Naive thymus-derived CD4-positive, alpha-beta T cell (primary cell): ENCODE results near the gene C5AR2. TPM values are rescaled to one million over a fixed set of nuclear protein-coding genes. Genes with fewer than 3 reads are reported as not detected.
A peak's percentile ranks its signal among the peaks of the same experiment; 100 is the strongest.
"Not testable (repeated sequence)": the region's sequence is repeated elsewhere in the genome, so short reads cannot be mapped to it uniquely, and the experiment has no call there.

Experiments used
- ATAC-seq: fragments of 150-1000 bp; cut with Tn5 transposase; 2 replicates; pipeline ENCODE4 v1.10.0; 2021; ENCODE audit warnings: mild to moderate bottlenecking, moderate library complexity
- CTCF ChIA-PET: fragments of 350-600 bp; sonication (Branson Sonifier 250); formaldehyde crosslinking; loops from one replicate; lab custom pipeline; 2021; ENCODE audit warnings: antibody characterized with exemption; lab: Charles Lee
- POLR2A ChIA-PET: fragments of 350-600 bp; sonication (Branson Sonifier 250); formaldehyde crosslinking; loops from one replicate; lab custom pipeline; 2021; ENCODE audit warnings: antibody characterized with exemption, inconsistent platforms; lab: Charles Lee
- DNase-seq, 9 donors: peaks; one replicate each; pipeline versions ENCODE4 v3.0.0 to v3.0.0-alpha.2; 2020 to 2022; ENCODE audit warnings: mixed read lengths in 1 of 9
- H3K27ac ChIP-seq: one replicate; pipeline ENCODE4 v1.7.0; 2013; ENCODE audit warnings: mild to moderate bottlenecking, low read depth, low read length, moderate library complexity
- H3K27me3 ChIP-seq, 2 donors: one replicate each; pipeline ENCODE4 v1.7.0; 2013; ENCODE audit warnings: low read length in 2 of 2, mild to moderate bottlenecking in 2 of 2, moderate library complexity in 2 of 2; ENCODE audit not compliant: control insufficient read depth in 2 of 2, insufficient read depth in 2 of 2
- H3K36me3 ChIP-seq, 3 experiments: 1 replicate in 2 of 3; 2 replicates in 1 of 3; pipeline ENCODE4 v1.7.0; 2013; ENCODE audit warnings: low read length in 3 of 3, mild to moderate bottlenecking in 3 of 3, moderate library complexity in 1 of 3; ENCODE audit not compliant: insufficient read depth in 3 of 3, control insufficient read depth in 2 of 3
- H3K4me1 ChIP-seq, 2 donors: one replicate each; pipeline ENCODE4 v1.7.0; 2013; ENCODE audit warnings: low read length in 2 of 2, mild to moderate bottlenecking in 2 of 2, moderate library complexity in 1 of 2; ENCODE audit not compliant: control insufficient read depth in 2 of 2, insufficient read depth in 2 of 2
- H3K4me3 ChIP-seq: 2 replicates; pipeline ENCODE4 v1.7.0; 2013; ENCODE audit warnings: mild to moderate bottlenecking, low read length
- H3K9me3 ChIP-seq, 3 experiments: 1 replicate in 2 of 3; 2 replicates in 1 of 3; pipeline ENCODE4 v1.7.0; 2013; ENCODE audit warnings: low read length in 3 of 3; ENCODE audit not compliant: control insufficient read depth in 2 of 3
- H3K27ac Mint-ChIP-seq, 9 donors: one replicate each; pipeline ENCODE4 v1.8.0; 2020 to 2022; ENCODE audit warnings: mixed read lengths in 9 of 9, mild to moderate bottlenecking in 8 of 9, moderate library complexity in 5 of 9, inconsistent platforms in 2 of 9
- H3K27me3 Mint-ChIP-seq, 5 donors: one replicate each; pipeline ENCODE4 v1.8.0; 2021 to 2022; ENCODE audit warnings: mixed read lengths in 5 of 5, mild to moderate bottlenecking in 1 of 5
- H3K36me3 Mint-ChIP-seq, 5 donors: one replicate each; pipeline ENCODE4 v1.8.0; 2020 to 2022; ENCODE audit warnings: mixed read lengths in 5 of 5, mild to moderate bottlenecking in 3 of 5, inconsistent platforms in 1 of 5
- H3K4me1 Mint-ChIP-seq, 7 donors: one replicate each; pipeline ENCODE4 v1.8.0; 2020 to 2022; ENCODE audit warnings: mixed read lengths in 7 of 7, mild to moderate bottlenecking in 3 of 7, inconsistent platforms in 1 of 7
- H3K4me3 Mint-ChIP-seq, 10 donors: one replicate each; pipeline ENCODE4 v1.8.0; 2020 to 2022; ENCODE audit warnings: mild to moderate bottlenecking in 10 of 10, mixed read lengths in 10 of 10, moderate library complexity in 6 of 10, inconsistent platforms in 2 of 10
- H3K9me3 Mint-ChIP-seq, 11 donors: one replicate each; pipeline ENCODE4 v1.8.0; 2020 to 2022; ENCODE audit warnings: mixed read lengths in 11 of 11, mild to moderate bottlenecking in 4 of 11, inconsistent platforms in 1 of 11, moderate library complexity in 1 of 11
- intact Hi-C, 2 donors: fragments of 100-400 bp; cut with micrococcal nuclease; formaldehyde crosslinking; loops; one replicate each; pipeline ENCODE4 v1.15.1; 2023
- polyA plus RNA-seq, 2 donors: library from polyadenylated mRNA; unstranded; fragments of 300-500 nt; fragmentation: Illumina TruSeq; gene quantifications; one replicate each; pipeline ENCODE4 v1.2.3, GENCODE V29; 2021
- total RNA-seq, 6 experiments: library from RNA in 5 of 6; stranded (reverse) in 5 of 6; gene quantifications; 1 replicate in 5 of 6; 2 replicates in 1 of 6; pipeline ENCODE4 v1.2.3 and lab custom pipeline; 2021 to 2026

C5AR2 gene
- total RNA-seq (10 to 100 TPM in 1 of 5 experiments, 1 to 10 TPM in 1, under 1 TPM in 3; 0.14 to 16.8 (median 0.34) TPM), polyA plus RNA-seq (not detected), total RNA-seq (lab: John Stamatoyannopoulos, UW) (not detected)

- no peak for DNase-seq
- peaks cover 0 to 3% (median 0%) of the 10 kb centered on the region in 11 donors for H3K9me3 Mint-ChIP-seq
- ChIA-PET POLR2A (interaction anchor here (0.6 kb wide), 1 partner anchor 11 kb away, joined by 3 read pairs; no protein-coding TSS in a partner anchor), CTCF (no interaction called here)
- H3K36me3 Mint-ChIP-seq: no peaks in the 10 kb centered on the region
- H3K27ac Mint-ChIP-seq: no peak within 1 kb of the TSS
- Histone ChIP-seq H3K27me3 (no peaks in the 10 kb centered on the region), H3K27ac (no peak within 1 kb of the TSS), H3K9me3 (no peaks in the 10 kb centered on the region), H3K4me1 (peaks cover 3 to 9% of the 10 kb centered on the region in 2 donors), H3K36me3 (no peaks in the 10 kb centered on the region), H3K4me3 (no peak within 1 kb of the TSS)
- ATAC-seq: no peak
- H3K4me1 Mint-ChIP-seq: peaks cover 7 to 15% (median 9%) of the 10 kb centered on the region in 7 donors
- no peak within 1 kb of the TSS for H3K4me3 Mint-ChIP-seq
- H3K27me3 Mint-ChIP-seq: peaks cover 0 to 4% (median 0%) of the 10 kb centered on the region in 5 donors
- intact Hi-C loops: no loop called here
Measured at GRCh38 chr19:47331931-47332547, at the start of gene C5AR2. C5AR2 (plus strand) TSS chr19:47332175; CDS start chr19:47340800, 8,625 bp downstream.

- Mint-ChIP-seq H3K4me3 (no peak overlapping the region), H3K36me3 (peaks cover 0 to 4% (median 3%) of the 10 kb centered on the region in 5 donors), H3K27me3 (no peaks in the 10 kb centered on the region), H3K4me1 (peaks cover 0 to 15% (median 6%) of the 10 kb centered on the region in 7 donors), H3K27ac (no peak overlapping the region), H3K9me3 (no peaks in the 10 kb centered on the region)
- ATAC-seq (no peak), DNase-seq (no peak)
- Histone ChIP-seq H3K4me3 (no peak overlapping the region), H3K27ac (no peak overlapping the region), H3K4me1 (no peaks in the 10 kb centered on the region), H3K9me3 (no peaks in the 10 kb centered on the region), H3K36me3 (no peaks in the 10 kb centered on the region), H3K27me3 (no peaks in the 10 kb centered on the region)
- ChIA-PET POLR2A (no interaction called here), CTCF (interaction anchor here (0.8 kb wide), 1 partner anchor 52 kb away, joined by 3 read pairs; no protein-coding TSS in a partner anchor)
- intact Hi-C loops: loop anchor here (1.0 kb wide), 2 partner anchors 9 to 108 kb away; partner anchors contain the start of gene INAFM1 (in 1 of the 2)
Measured at GRCh38 chr19:47283405-47284059, 48.4 kb upstream of the C5AR2 start.

GRCh38 chr19:47284324-47284899 lies 47.6 kb upstream of the C5AR2 start:
- intact Hi-C loops: loop anchor here (1.0 kb wide), 2 partner anchors 10 to 107 kb away; partner anchors contain the start of gene INAFM1 (in 1 of the 2)
- H3K36me3 Mint-ChIP-seq: peaks cover 0 to 4% (median 3%) of the 10 kb centered on the region in 5 donors
- no peak overlapping the region for H3K4me3 Mint-ChIP-seq
- peaks cover 0 to 16% (median 6%) of the 10 kb centered on the region in 7 donors for H3K4me1 Mint-ChIP-seq
- ChIA-PET POLR2A (interaction anchor here (1.1 kb wide), 1 partner anchor 107 kb away, joined by 3 read pairs; no protein-coding TSS in a partner anchor), CTCF (interaction anchor here (1.4 kb wide), 2 partner anchors 9 to 107 kb away, joined by 5 to 6 read pairs; no protein-coding TSS in a partner anchor)
- H3K4me3 ChIP-seq: no peak overlapping the region
- no peaks in the 10 kb centered on the region for H3K36me3 ChIP-seq
- H3K27ac ChIP-seq: no peak overlapping the region
- H3K27me3 Mint-ChIP-seq: no peaks in the 10 kb centered on the region
- H3K9me3 ChIP-seq: no peaks in the 10 kb centered on the region
- peak; percentile 72 for ATAC-seq
- no peaks in the 10 kb centered on the region for H3K27me3 ChIP-seq
- no peak overlapping the region for H3K27ac Mint-ChIP-seq
- DNase-seq: peak in 7 of 9 donors; percentile 32 to 78 (median 61)
- H3K4me1 ChIP-seq: no peaks in the 10 kb centered on the region
- H3K9me3 Mint-ChIP-seq: no peaks in the 10 kb centered on the region

GRCh38 chr19:47296036-47296435 lies 35.9 kb upstream of the C5AR2 start:
- H3K4me1 Mint-ChIP-seq: peaks cover 10 to 14% (median 11%) of the 10 kb centered on the region in 7 donors
- DNase-seq (peak; percentile 38 to 83 (median 73)), ATAC-seq (peak; percentile 92)
- H3K4me3 Mint-ChIP-seq: no peak overlapping the region
- no peaks in the 10 kb centered on the region for H3K27me3 ChIP-seq
- CTCF ChIA-PET: interaction anchor here (0.6 to 5.1 kb wide), 4 partner anchors 53 to 495 kb away, joined by 3 to 34 read pairs (median 6); partner anchors contain the start of gene DHX34
- peak overlapping the region in 1 of 9 donors; percentile 8 for H3K27ac Mint-ChIP-seq
- H3K36me3 ChIP-seq: no peaks in the 10 kb centered on the region
- no peak overlapping the region for H3K4me3 ChIP-seq
- intact Hi-C loops: loop anchor here (1.0 to 5.0 kb wide), 6 partner anchors 95 to 447 kb away; no protein-coding TSS in a partner anchor
- H3K9me3 Mint-ChIP-seq: peaks cover 0 to 2% (median 0%) of the 10 kb centered on the region in 11 donors
- peaks cover 0 to 5% (median 0%) of the 10 kb centered on the region in 5 donors for H3K36me3 Mint-ChIP-seq
- H3K27ac ChIP-seq: no peak overlapping the region
- H3K4me1 ChIP-seq: no peaks in the 10 kb centered on the region
- POLR2A ChIA-PET: no interaction called here
- H3K27me3 Mint-ChIP-seq: peaks cover 0 to under 1% (median 0%) of the 10 kb centered on the region in 5 donors
- no peaks in the 10 kb centered on the region for H3K9me3 ChIP-seq

- H3K4me1 Mint-ChIP-seq: peaks cover 9 to 19% (median 16%) of the 10 kb centered on the region in 7 donors
- H3K4me3 Mint-ChIP-seq, intact Hi-C loops, H3K27ac Mint-ChIP-seq, H3K36me3 Mint-ChIP-seq, H3K4me3 ChIP-seq, H3K9me3 ChIP-seq, H3K27me3 ChIP-seq, H3K27ac ChIP-seq, DNase-seq, ATAC-seq, H3K36me3 ChIP-seq, H3K4me1 ChIP-seq, POLR2A ChIA-PET, H3K27me3 Mint-ChIP-seq, H3K9me3 Mint-ChIP-seq: not testable (repeated sequence)
- CTCF ChIA-PET: interaction anchor here (0.6 kb wide), 1 partner anchor 9 kb away, joined by 3 read pairs; no protein-coding TSS in a partner anchor
Measured at GRCh38 chr19:47300867-47301266, 31.1 kb upstream of the C5AR2 start.

- H3K27me3 Mint-ChIP-seq: peaks cover 0 to 17% (median 13%) of the 10 kb centered on the region in 5 donors
- DNase-seq (no peak), ATAC-seq (peak; percentile 3)
- no peak overlapping the region for H3K27ac ChIP-seq
- no peaks in the 10 kb centered on the region for H3K27me3 ChIP-seq
- no peaks in the 10 kb centered on the region for H3K36me3 ChIP-seq
- intact Hi-C loops: no loop called here
- H3K9me3 Mint-ChIP-seq: no peaks in the 10 kb centered on the region
- peaks cover 0 to 11% (median 8%) of the 10 kb centered on the region in 7 donors for H3K4me1 Mint-ChIP-seq
- no peaks in the 10 kb centered on the region for H3K9me3 ChIP-seq
- no peak overlapping the region for H3K4me3 Mint-ChIP-seq
- H3K27ac Mint-ChIP-seq: no peak overlapping the region
- H3K36me3 Mint-ChIP-seq: peaks cover 0 to 3% (median 0%) of the 10 kb centered on the region in 5 donors
- no peak overlapping the region for H3K4me3 ChIP-seq
- CTCF ChIA-PET: interaction anchor here (0.7 kb wide), 1 partner anchor 89 kb away, joined by 3 read pairs; no protein-coding TSS in a partner anchor
- H3K4me1 ChIP-seq: no peaks in the 10 kb centered on the region
- POLR2A ChIA-PET: no interaction called here
Measured at GRCh38 chr19:47302249-47302648, 29.7 kb upstream of the C5AR2 start.
